AG09309 (cell line): ENCODE measurements around the gene SSX2IP.

Source experiments
- DNase-seq: peaks from one replicate; pipeline ENCODE4 v3.0.0-alpha.2; 2010; ENCODE audit warnings: low read depth
- H3K4me3 ChIP-seq: 2 replicates; pipeline ENCODE4 v1.5.1; 2011; ENCODE audit warnings: mild to moderate bottlenecking, low read depth, low read length, moderate library complexity; ENCODE audit not compliant: control insufficient read depth
- TF ChIP-seq, protein P1 (sequence below): IDR thresholded peaks from 2 replicates; pipeline ENCODE4 v1.5.1; 2011; ENCODE audit warnings: mild to moderate bottlenecking, low read depth, low read length, inconsistent platforms; ENCODE audit not compliant: insufficient read depth, control insufficient read depth; ENCODE audit errors: missing control alignments

Gene SSX2IP

GRCh38 chr1:84613887-84614286, 76.4 kb downstream of the SSX2IP start:
- TF ChIP-seq, protein P1, sequence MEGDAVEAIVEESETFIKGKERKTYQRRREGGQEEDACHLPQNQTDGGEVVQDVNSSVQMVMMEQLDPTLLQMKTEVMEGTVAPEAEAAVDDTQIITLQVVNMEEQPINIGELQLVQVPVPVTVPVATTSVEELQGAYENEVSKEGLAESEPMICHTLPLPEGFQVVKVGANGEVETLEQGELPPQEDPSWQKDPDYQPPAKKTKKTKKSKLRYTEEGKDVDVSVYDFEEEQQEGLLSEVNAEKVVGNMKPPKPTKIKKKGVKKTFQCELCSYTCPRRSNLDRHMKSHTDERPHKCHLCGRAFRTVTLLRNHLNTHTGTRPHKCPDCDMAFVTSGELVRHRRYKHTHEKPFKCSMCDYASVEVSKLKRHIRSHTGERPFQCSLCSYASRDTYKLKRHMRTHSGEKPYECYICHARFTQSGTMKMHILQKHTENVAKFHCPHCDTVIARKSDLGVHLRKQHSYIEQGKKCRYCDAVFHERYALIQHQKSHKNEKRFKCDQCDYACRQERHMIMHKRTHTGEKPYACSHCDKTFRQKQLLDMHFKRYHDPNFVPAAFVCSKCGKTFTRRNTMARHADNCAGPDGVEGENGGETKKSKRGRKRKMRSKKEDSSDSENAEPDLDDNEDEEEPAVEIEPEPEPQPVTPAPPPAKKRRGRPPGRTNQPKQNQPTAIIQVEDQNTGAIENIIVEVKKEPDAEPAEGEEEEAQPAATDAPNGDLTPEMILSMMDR = no peak
- no peak overlapping the region for H3K4me3 ChIP-seq
- no peak for DNase-seq

- no peak overlapping the region for H3K4me3 ChIP-seq
- no peak for DNase-seq
Observed at GRCh38 chr1:84613026-84613425, 77.2 kb downstream of the SSX2IP start.

DNA sequence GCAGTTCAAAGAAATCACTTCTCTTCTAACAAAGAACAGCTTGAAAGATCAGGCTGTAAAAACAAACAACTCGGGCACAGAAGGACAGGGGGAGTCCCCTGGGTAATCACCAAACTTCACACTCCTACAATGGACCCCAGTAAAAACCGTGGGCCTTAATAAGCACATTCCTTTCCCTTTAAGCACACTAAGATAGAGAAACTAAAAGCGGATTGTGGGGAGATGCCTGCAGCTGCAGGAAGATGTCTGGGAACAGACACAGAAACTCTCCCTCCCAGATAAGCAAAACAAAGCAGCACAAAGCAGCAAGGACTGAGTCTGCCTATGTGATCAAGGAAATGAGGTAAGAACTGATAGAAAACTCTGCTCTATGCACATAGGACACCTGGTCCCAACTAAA, 78.5 kb downstream of the SSX2IP start:
- no peak for DNase-seq
- TF ChIP-seq, protein P1 = no peak
- H3K4me3 ChIP-seq = no peak overlapping the region; the same call in 1 of the 2 replicates

More at GRCh38 chr1:84613026-84613425, 77.2 kb downstream of the SSX2IP start:
- TF ChIP-seq, protein P1 = no peak

DNA sequence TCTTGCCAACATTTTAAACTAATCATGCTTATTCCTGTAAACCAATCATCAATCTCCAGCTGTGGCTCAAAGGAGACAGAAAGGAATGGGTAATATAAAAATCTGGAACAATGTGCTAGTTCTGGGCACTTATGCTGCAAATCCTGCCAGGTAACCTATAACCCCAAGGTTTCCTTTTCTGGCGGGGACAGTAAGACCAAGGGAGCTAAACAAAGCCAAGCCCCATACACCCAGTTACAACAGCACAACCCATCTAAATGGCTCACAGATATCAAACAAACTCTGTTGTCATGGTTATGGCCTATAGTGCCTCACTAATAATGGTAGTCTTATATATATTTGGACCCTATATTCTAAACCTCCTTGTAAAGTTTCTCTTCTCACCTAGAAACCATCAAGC, 79.2 kb downstream of the SSX2IP start:
- TF ChIP-seq, protein P1 = no peak
- no peak overlapping the region for H3K4me3 ChIP-seq
- DNase-seq = no peak

- H3K4me3 ChIP-seq = no peak overlapping the region
- TF ChIP-seq, protein P1 = no peak
- DNase-seq = no peak
Observed at GRCh38 chr1:84606977-84607376, 83.3 kb downstream of the SSX2IP start.

- DNase-seq = no peak
- H3K4me3 ChIP-seq = no peak overlapping the region
- TF ChIP-seq, protein P1 = no peak
Observed at GRCh38 chr1:84605157-84605556, 85.1 kb downstream of the SSX2IP start.
